ENCODE data around the gene SMOC1.

The SMOC1 gene

DNA sequence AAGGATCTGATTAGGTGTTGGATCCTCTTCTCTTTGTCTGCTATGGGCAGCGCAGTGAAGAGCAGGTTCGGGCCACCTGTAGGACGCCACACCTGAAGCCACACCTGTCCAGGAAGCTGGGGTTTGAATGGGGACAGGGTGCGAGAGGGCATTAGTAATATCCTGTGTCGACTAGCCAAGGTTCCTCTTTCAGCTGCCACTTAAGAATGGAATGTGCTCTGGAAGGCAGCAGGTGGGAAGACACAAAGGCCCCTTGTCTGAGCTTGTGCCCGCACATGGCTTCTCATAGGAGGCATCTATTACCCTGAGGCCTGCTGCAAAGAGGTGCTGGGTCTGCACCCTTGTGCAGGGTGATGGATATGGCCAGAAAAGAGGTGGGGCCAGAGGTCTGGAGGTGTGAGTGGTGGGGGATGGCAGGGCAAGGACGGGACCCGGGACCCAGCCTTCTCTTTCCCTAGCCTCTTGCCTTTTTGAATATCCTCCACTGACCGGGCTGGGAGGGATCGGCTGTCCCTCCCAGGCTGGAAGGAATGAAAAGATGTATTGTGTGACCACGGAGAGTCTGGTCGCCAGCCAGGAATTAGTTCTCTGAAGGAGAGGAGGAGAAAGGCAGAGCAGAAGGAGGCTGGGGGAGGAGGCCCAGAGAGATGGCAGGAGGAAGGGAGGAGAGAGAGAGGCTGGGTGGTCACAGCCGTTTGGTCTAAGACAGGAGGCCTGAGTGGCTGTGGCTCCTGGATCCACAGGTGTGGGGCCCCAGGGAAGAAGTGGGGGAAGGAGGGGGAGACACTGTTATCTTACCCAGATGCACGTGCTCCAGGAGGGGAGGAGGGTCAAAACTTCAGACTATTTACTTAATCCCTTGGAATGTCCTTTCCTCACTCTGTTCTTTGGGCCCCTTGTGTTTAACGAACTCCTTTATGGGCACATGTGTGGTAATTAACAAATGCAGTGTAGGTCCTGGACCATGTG is 101.5 kb downstream of the SMOC1 start:
- DNase-seq (ENCODE audit: low read depth in 2 of 2): no peak

GRCh38 chr14:69982220-69982839 is 103.1 kb downstream of the SMOC1 start:
- DNase-seq (ENCODE audit: low read depth in 2 of 2): no peak

GRCh38 chr14:69982886-69983285 is 103.7 kb downstream of the SMOC1 start:
- no peak for DNase-seq (ENCODE audit: low read depth in 2 of 2)

DNA sequence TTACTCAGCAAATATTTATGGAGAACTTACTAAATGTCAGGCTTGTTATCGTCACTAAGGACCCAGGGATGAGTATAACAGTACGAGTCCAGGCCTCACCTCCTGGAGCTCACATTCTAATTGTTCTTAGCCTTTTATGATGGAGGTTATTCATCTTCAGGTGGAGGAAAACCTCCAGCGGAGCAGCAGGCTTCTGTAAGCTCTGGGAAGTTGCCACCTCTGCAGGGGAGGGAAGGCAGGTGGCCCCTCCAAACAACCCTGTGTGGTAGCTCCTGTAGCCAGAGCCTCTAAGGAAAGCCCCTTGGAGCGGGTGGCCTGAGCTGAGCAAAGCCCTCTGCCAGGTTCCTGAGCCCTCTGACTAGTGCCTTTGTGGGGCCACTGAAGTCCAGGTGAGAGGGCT is 104.1 kb downstream of the SMOC1 start:
- DNase-seq (ENCODE audit: low read depth in 2 of 2): no peak

DNA sequence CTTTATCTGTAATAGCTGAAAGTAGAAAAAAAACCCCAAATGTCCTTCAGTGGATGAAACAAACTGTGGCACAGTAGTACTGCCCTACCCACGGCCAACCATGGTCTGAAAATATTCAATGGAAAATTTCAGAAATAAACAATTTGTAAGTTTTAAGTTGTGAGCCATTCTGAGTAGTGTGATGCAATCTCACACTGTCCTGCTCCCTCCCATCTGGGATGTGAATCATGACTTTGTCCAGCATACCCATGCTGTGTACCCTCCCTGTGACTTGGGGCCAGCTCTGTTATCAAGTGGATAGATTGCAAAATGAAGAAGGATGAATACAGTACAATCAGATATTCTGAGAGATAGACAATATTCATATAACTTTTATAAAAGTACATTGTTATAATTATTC is 106.2 kb downstream of the SMOC1 start:
- no peak for DNase-seq (ENCODE audit: low read depth in 2 of 2)

GRCh38 chr14:69986336-69986735 is 107.1 kb downstream of the SMOC1 start:
- DNase-seq (ENCODE audit: low read depth in 2 of 2): no peak

DNA sequence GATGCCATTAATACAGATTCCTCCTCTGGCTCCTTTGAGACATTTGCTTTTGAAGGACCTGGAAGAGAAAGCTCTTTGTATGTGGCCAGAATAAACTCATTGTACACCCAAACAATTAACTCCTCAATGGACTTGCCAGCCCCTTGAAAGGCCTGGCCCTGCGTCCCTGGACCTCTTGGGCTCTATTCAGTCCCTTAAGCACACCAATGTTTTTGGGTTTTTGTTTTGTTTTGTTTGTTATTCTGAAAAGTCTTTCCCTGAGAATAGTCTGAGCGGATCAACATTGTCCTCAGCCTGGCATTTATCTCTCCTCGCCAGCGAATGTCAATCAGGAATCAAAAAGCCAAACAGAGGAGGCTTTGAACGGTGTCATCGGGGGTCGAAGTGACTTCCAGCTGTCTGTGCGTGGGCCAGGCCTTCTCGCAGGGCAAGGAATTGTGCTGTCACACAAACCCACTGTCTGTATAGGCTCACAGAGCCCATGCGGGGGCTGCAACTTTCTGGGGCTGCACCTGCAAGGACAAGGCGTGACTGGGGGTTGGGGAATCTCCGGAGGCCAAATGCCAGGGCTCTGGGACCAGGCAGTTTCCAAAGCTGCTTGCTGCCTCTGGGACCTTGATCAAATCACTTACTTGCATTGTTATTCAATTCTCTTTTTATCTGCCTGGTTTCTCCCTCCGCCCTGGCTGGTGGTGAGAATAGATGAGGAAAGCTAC is 108.3 kb downstream of the SMOC1 start:
- DNase-seq (ENCODE audit: low read depth in 2 of 2): no peak

DNA sequence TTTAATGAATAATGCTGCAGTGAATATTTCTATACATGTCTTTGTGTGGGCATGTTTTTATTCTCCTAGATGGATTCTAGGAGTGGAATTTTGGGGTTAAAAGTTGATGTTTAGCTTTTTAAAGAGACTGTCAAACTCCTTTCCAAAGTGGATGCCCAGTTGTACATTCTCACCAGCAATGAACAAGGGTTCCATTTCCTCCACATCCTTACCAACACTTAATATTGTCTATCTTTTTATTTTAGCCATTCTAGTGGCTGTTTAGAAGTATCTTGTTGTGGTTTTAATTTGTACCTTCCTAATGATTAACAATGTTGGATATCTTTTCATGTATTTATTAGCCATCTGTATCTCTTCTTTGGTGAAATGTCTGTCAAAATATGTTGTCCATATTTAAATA is 109.8 kb downstream of the SMOC1 start:
- DNase-seq (ENCODE audit: low read depth in 2 of 2): no peak

- no peak for DNase-seq (ENCODE audit: low read depth in 2 of 2)
Observed at GRCh38 chr14:69989622-69990021, 110.4 kb downstream of the SMOC1 start.

DNA sequence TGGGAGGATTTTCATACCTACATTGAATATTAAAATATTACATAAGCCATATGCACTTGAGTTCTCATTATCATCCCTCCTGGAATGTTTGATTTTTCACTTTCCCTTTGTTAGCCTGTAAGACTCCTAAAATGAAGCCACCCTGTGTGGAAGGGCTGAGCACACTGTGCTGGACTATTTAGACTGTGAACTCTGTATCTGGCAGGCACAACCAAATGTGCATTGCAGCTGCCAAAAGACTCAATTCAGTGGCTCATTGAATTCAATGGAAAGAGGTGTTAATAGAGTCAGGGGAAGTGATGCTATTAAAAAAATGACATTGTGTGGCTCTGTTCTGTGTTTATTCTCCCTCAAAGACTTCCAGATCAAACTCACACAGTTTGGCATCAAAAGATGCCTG is 111.1 kb downstream of the SMOC1 start:
- DNase-seq (ENCODE audit: low read depth in 2 of 2): no peak

GRCh38 chr14:69991422-69991821 is 112.2 kb downstream of the SMOC1 start:
- no peak for DNase-seq (ENCODE audit: low read depth in 2 of 2)

- no peak for DNase-seq (ENCODE audit: low read depth in 2 of 2)
Observed at GRCh38 chr14:69992564-69992963, 113.3 kb downstream of the SMOC1 start.

DNA sequence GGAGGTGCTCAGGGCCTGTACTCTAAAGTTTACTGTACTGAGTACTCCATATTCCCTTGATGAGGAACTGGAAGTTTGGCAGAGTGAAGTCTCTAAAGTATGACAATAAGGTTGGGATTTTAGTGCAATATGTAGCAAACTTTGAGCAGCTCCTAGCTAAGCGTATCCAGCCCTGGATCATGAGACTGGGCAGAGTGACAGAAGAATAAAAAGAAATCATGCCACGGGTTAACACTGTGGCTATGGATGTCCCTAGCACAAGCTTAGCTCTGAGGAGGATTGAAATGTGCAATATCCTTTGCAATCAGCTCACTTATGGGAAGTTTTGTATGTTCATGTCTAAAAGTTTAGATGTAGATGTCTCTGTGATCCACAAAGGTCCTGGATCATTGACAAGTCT is 114.1 kb downstream of the SMOC1 start:
- no peak for DNase-seq (ENCODE audit: low read depth in 2 of 2)

DNA sequence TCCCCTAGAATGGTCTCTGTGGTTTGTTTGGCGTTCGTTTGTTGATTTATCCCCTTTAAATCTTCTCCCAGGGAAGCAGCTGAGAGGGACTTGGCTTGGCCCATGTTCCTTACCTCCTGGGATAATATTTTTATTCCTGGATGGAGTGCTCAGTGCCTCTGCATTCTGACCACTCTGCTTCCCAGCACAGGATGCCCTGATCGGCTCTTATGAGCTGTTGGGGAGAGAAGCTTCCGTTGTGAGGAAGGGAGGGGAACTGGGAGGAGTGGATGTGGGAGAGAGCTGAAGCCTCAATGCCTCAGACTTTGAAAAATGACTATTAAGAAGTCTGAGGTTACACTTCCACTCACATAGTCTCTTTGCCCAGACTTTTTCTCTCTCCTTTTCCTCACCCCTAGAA is 114.8 kb downstream of the SMOC1 start:
- no peak for DNase-seq (ENCODE audit: low read depth in 2 of 2)

DNA sequence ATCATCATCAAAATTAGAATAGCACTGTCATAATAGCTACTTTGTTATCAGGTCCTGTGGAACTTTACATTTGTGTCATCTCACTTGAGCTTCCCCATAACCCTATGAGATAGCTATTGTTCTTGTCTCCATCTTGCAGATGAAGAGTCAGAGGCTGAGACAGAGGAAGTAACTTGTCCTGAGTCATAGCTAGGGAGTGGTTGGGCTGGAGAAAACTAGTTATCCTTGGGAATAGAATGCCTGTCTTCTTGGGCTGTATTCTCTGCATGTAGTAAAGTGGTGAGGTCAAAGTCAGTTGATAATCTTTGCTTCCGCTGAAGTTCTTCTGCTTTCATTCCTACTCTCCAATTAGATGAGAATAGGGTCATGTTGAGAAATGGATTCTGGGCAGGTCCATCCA is 117.0 kb downstream of the SMOC1 start:
- no peak for DNase-seq (ENCODE audit: low read depth in 2 of 2)

GRCh38 chr14:69997849-69998248 is 118.6 kb downstream of the SMOC1 start:
- no peak for DNase-seq (ENCODE audit: low read depth in 2 of 2)

- DNase-seq (ENCODE audit: low read depth in 2 of 2): no peak
Observed at GRCh38 chr14:69999261-69999674, 120.1 kb downstream of the SMOC1 start.

DNA sequence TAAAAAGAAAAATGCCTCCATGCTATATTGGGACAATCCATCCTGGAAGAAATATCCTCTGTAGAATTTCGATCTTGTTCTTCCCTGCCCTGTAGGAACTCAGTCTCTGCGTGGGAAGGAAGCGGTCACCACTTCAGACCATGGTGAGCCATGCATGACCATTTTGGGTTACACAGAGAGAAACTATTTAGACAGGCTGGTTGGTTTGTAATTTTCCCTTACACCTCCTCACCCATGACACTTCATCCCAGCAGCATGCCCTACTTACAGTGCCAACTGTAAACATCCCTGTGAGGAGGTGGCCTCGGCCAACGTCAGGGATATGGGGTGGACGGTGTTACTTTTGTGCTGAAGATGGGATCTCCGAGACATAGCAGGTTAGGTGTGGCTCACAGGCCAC is 121.4 kb downstream of the SMOC1 start:
- DNase-seq (ENCODE audit: low read depth in 2 of 2): no peak

DNA sequence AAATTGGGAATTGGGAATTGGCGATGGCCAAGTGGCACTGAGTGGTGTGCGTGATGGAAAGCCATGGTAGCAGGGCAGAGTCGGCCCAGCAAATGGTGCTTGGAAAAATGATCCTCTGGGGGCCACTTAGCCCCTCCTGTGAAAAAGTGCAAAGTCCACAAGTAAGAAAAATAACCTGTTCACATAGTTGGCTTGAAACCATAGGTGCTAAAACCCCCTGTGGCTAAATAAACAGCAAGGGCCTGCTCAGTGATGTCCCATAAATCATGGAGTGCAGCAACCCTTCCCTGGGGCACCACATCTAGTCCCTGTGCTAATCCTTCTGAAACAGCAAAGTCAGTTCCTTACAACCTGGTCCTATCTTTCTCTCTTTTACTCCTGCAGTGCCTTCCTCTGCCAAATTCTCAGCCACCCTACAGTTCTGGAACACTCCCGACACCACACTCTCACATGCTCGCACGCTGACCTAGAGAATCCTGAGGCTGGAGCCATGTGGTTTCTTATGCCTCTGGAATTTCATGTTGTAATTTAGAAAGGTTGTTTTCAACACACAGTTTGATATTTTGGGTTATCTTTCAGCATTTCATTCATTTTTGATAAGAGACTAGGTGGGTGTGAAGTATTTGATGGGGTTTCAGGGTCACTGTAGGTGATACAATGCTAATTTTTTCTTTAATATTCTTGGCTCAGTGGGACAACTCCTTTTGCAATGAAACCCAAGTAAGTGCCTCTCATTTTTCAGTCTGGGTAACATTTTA is 123.6 kb downstream of the SMOC1 start:
- no peak for DNase-seq (ENCODE audit: low read depth in 2 of 2)

- DNase-seq (ENCODE audit: low read depth in 2 of 2): no peak
Observed at GRCh38 chr14:70004791-70005190, 125.6 kb downstream of the SMOC1 start.

DNA sequence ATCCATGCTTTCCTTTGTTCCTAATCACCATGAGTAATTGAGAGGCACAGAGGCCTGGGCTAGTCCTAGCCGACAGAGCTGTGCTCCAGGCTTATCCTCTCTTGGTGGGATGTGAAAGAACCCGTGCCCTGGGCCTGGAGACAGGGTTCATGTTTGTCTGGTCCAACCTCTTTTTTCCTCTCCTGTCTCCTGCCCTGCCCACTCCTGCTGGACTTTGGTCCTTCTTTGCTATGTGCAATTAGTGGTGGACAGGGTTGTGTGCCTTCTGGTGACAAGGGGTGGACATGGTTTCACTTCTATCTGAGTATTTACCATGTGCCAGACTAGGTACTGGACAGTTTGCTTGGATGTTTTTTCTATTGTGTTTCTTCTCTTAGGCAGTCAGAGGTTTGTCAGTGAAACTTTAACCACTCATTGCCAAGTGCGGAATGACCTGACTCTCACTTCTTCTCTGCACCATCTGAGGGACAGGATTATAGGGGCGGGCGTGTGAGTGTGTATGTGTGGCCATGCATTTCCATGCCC is 126.1 kb downstream of the SMOC1 start:
- no peak for DNase-seq (ENCODE audit: low read depth in 2 of 2)

GRCh38 chr14:70006699-70007098 is 127.5 kb downstream of the SMOC1 start:
- DNase-seq (ENCODE audit: low read depth in 2 of 2): no peak

Measured in stimulated activated CD8-positive, alpha-beta memory T cell treated with anti-CD3 and anti-CD28 coated beads, Interleukin-7, amount 100 ng/mL, for 4 hours (primary cell).